GM18870 (cell line): ENCODE measurements around the gene CDCA4.

ENCODE experiments used
- ATAC-seq: cut with Tn5 transposase; IDR thresholded peaks from one replicate; pipeline ENCODE4 v1.9.1; 2021; ENCODE audit warnings: moderate library complexity; ENCODE audit not compliant: unreplicated experiment

The CDCA4 gene

DNA sequence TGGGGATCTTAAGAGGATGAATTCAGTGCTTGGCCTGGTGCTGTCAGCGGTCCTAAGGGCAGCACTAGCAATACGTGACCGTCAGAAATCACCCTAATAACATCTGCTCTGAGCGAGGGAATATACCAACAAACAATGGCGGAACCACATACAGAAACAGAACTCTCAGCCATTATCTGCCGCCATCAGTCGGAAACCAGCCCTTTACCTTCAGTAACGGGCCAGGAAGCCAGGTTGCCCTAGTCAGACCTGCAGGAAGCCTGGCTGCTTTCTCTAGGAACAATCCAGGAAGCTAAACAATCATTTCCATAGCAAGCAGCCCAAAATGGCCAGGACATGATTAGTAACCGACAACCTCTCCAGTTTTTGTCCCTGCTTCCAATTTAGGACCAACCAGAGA, 5.6 kb downstream of the CDCA4 start:
- no peak for ATAC-seq

DNA sequence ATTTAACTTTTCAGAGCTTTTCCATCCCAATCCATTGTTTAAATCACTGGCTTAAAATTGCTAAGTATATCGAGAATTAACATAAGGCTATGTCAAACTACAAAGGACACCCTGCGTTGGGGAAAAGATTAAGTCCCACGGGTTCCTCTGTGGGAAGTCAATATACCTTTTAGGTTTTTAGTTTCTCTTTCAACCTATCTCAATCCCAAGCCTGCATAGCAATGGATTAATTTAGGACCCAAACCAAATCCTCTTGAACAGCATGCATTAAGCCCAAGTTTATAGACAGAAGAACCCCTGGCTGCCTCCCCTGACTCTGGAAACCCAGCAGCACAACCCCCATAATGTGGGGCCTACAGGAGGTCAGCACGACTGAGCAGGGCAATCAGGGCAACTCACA, 6.3 kb downstream of the CDCA4 start:
- no peak for ATAC-seq

- no peak for ATAC-seq
Measured at GRCh38 chr14:105014032-105014431, 6.9 kb downstream of the CDCA4 start.

DNA sequence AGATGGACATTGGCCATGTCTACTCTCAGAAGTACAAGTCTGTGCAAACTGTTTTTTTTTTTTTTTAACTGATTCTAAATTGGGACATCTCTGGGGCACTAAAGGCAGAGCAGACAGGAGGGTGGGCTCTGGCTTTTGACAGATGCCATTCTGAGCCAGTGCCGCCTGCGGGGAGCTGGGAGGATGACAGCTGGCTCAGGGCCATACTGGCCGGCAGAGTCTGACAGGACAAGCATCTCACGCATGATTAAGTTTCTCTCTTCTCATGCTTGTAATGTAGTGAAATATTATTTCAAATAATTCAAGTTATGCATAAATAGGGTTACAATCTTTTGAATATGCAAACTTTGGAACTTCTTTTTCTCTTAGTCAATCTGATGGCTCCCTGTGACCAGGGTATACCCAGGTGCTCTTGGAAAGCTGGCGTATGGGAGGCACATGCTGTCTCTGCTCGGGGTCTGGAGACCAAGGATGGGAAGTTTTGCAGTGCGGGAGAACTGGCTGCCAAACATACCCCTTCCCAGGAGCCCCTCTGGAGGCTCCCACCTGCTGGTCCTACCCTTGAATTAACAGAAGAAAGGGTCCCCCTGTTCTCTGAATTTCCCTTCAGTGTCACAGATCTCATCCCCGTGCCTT, 7.6 kb downstream of the CDCA4 start:
- no peak for ATAC-seq

- no peak for ATAC-seq
Measured at GRCh38 chr14:105012171-105012985, 8.5 kb downstream of the CDCA4 start.

- no peak for ATAC-seq
Measured at GRCh38 chr14:105011312-105011990, 9.4 kb downstream of the CDCA4 start.

GRCh38 chr14:105010891-105011291, 10.0 kb downstream of the CDCA4 start:
- ATAC-seq, result no peak

- no peak for ATAC-seq
Measured at GRCh38 chr14:105010106-105010505, 10.8 kb downstream of the CDCA4 start.

- ATAC-seq, result no peak
Measured at GRCh38 chr14:105007593-105008264, 13.2 kb downstream of the CDCA4 start.

GRCh38 chr14:105006831-105007592, 13.9 kb downstream of the CDCA4 start:
- no peak for ATAC-seq

DNA sequence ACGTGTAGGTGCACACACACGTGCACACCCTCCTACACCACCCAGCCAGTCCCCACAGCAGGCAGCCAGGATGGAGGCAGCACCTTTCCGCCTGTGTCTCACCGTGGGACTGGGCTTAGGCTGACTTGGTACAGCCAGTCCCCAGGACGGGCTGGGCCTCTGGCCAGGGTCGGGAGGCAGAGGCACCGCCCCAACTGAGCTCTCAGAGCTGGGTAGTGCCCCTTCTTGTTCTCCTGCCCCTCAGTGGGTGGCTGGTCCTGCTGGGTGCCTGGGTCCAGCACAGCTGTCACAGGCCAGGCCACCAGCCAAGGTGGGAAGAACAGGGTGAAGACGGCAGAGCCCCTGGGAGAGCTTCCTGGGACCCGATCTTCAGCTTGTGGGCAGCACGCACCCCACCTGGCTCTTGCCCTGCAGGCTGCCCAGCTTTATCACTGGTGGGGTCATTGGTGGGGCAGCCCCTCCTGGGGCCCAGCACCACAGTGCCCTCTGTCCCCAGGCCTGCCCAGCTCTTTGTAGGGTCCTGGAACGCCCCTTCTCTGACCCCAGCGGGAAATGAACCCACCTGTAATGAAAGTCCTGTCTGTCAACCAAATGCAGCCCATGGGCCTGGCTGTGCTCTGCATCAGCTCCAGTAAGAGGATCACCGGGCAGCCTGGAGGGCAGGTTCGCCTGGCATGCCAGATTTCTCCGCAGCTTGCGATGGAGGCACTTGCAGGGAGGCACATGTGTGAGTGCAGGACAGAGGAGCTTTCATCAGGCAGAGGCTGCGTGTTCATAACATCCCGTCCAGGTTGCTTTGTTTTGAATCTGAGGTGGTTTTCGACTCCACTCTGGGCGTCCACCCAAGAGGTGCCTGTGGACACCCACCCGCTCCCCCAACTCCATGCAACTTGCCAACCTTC, 14.7 kb downstream of the CDCA4 start:
- ATAC-seq, result no peak

DNA sequence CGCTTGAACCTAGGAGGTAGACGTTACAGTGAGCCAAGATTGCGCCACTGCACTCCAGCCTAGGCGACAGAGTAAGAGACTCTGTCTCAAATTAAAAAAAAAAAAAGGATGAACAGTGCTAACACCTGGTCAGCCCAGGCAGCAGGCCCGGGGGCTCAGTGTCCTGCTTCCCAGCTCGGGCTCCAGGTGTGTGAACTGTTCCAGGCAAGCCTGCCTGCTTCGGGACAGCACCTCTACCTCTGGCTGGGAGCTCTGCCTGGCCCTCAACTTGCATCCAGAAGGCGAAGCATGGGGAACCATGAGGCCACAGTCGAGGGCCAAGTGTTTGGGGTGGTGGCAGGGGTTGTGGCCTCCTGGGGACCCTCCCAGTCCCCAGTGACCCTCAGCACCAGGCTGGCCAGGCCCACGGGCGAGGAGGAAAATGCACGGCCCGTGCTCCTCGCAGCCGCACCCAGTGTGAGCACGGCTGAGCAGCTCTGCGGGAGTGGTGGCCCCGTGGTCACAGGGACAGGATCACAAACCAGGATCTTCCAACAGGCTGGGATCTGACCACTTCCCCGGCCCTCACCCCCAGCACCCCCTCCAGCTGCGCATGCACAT, 15.5 kb downstream of the CDCA4 start:
- no peak for ATAC-seq

- no peak for ATAC-seq
Measured at GRCh38 chr14:104999361-104999760, 21.5 kb downstream of the CDCA4 start.

DNA sequence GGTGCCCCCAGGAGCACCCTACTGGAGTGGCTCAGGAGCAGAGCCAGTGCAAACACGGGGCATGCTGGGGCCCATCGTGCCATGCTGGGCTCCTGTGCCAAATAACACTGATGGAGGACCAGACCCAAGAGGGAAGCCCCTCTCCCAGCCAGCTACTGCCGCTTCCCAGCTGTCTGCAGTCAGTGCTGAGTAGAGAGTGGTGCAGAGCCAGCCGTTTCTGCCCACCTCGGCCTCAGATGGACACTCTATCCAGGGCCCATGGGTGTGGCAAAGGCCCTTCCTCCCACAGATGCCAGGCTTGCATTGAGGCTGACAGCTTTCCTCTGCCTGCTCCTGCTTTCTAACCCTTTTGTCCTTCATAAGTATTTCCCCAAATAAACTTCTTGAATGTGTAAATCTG, 22.1 kb downstream of the CDCA4 start:
- ATAC-seq, result no peak

DNA sequence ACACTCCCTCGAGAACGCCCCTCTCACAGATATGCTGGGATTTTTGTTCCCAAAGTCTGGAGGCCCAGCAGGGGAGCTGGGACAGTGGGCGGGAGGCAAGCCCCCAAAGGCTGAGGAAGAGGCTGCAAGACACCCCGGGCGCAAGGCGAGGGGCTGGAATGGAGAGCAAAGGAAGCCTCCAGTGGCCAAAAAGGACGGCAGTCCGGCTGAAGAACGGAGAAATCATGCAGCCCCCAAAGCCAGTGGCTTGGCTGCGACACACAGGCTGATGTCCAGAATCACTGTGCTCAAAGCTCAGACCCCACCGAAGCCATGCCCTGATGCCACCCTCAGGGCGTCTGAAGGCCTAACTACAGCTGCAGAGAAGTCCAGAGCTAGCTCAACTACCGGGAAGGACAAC, 24.4 kb downstream of the CDCA4 start:
- ATAC-seq, result no peak

DNA sequence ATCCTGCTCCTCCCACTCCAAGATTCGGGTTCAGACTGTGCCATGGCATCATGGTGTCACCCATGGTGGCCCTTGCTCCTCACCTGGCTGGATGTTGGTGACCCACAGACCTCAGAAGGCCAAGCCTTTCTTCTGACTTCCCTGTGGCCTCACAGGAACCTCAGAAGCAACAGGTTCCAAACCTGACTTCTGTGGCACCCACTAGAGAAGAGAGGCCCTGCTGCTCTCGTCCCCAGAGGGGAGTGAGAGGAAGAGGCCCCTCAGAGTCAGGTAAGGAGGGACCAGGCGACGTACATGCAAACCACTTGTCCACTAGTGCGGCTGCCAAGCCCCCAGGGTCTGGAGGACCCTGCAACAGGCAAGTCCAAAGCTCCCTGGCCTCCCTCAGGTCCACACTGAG, 24.9 kb downstream of the CDCA4 start:
- no peak for ATAC-seq

DNA sequence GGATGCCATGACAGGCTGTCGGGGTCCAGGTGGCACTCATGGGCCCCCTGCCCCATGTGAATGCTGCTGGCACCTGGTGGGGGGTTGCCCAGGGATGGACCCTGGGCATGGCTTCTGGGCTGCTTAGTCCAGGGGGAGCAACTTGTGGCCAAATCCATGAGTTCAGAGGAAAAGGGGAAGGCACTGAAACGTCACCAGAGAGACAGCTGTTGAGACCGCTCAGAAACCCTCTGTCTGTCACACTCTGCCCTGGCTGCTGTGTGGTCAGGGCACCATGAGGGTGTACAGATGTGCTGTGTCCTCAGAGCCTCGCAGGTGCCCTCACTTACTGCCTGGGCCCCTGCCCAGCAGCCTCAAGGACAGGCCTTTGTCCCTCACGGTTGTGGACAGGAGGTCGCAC, 25.9 kb downstream of the CDCA4 start:
- ATAC-seq, result no peak

- ATAC-seq, result no peak
Measured at GRCh38 chr14:104993808-104994591, 26.9 kb downstream of the CDCA4 start.

DNA sequence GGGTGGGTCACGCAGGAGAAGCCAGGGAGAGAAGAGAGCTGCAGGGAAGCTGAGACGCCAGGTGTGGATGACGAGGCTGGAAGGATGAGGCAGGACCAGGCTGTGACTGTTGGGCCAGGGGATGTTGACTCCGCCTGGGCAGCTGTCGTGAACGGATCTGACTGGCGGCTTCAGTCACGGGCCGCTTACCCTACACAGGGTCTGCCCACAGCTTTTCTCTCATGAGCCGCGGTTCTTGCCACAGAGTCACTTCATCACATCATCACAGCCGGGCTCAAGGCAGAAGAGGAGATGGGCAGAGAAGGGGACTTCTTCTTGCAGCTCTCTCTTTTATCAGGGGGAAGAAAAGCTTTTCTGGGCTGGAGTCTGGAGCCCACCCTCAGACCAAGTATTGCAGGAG, 27.6 kb downstream of the CDCA4 start:
- ATAC-seq, result no peak
